ENCODE measurements around the gene KRTAP19-3. TPM values are rescaled to one million over a fixed set of nuclear protein-coding genes. Genes with fewer than 3 reads are reported as not detected.
"Not testable (repeated sequence)": the region's sequence is repeated elsewhere in the genome, so short reads cannot be mapped to it uniquely, and the experiment has no call there.

The KRTAP19-3 gene
- polyA plus RNA-seq (2012; ENCODE audit: low read depth, missing spikeins), result not detected

GRCh38 chr21:30491963-30492428 lies at the start of gene KRTAP19-3:
TSS of gene KRTAP19-3 (minus strand) at chr21:30492013. CDS start at chr21:30491957, 56 bp downstream.
- no peak for TF ChIP-seq POU2F2 (IDR thresholded peaks at IDR 0.05; ENCODE audit: low read depth, low read length)
- no peak for TF ChIP-seq POLR2AphosphoS5 (IDR thresholded peaks at IDR 0.05; ENCODE audit: low read depth, low read length)
- TF ChIP-seq TAF1 (IDR thresholded peaks at IDR 0.05; ENCODE audit: low read depth, low read length), result no peak
- TF ChIP-seq SPI1 (IDR thresholded peaks at IDR 0.05; ENCODE audit: low read depth, low read length), result no peak
- DNase-seq (ENCODE audit: insufficient read length, low spot score) (no peak), FAIRE-seq (no peak)

GRCh38 chr21:30518876-30519275 lies 27.1 kb upstream of the KRTAP19-3 start:
- no peak for FAIRE-seq
- TF ChIP-seq PAX5 (IDR thresholded peaks at IDR 0.05; ENCODE audit: insufficient read depth, low read length, severe bottlenecking) (no peak), TAF1 (IDR thresholded peaks at IDR 0.05; ENCODE audit: low read depth, low read length) (no peak), POLR2AphosphoS5 (IDR thresholded peaks at IDR 0.05; ENCODE audit: low read depth, low read length) (no peak), SPI1 (IDR thresholded peaks at IDR 0.05; ENCODE audit: low read depth, low read length) (no peak), POU2F2 (IDR thresholded peaks at IDR 0.05; ENCODE audit: low read depth, low read length) (no peak), POLR2A (IDR thresholded peaks at IDR 0.05; ENCODE audit: low read depth, low read length) (no peak)
- DNase-seq (ENCODE audit: insufficient read length, low spot score), result no peak

GRCh38 chr21:30515681-30516080 lies 23.9 kb upstream of the KRTAP19-3 start:
- DNase-seq (ENCODE audit: insufficient read length, low spot score), result no peak
- no peak for FAIRE-seq
- no peak for TF ChIP-seq POU2F2 (IDR thresholded peaks at IDR 0.05; ENCODE audit: low read depth, low read length)
- no peak for TF ChIP-seq POLR2A (IDR thresholded peaks at IDR 0.05; ENCODE audit: low read depth, low read length)
- no peak for TF ChIP-seq POLR2AphosphoS5 (IDR thresholded peaks at IDR 0.05; ENCODE audit: low read depth, low read length)
- no peak for TF ChIP-seq TAF1 (IDR thresholded peaks at IDR 0.05; ENCODE audit: low read depth, low read length)
- TF ChIP-seq SPI1 (IDR thresholded peaks at IDR 0.05; ENCODE audit: low read depth, low read length), result no peak
- TF ChIP-seq PAX5 (IDR thresholded peaks at IDR 0.05; ENCODE audit: insufficient read depth, low read length, severe bottlenecking), result no peak

GRCh38 chr21:30505621-30506205 lies 13.9 kb upstream of the KRTAP19-3 start:
- not testable (repeated sequence) for FAIRE-seq; DNase-seq (ENCODE audit: insufficient read length, low spot score)

- DNase-seq (ENCODE audit: insufficient read length, low spot score) (no peak), FAIRE-seq (no peak)
- TF ChIP-seq POLR2AphosphoS5 (IDR thresholded peaks at IDR 0.05; ENCODE audit: low read depth, low read length), result no peak
- TF ChIP-seq POLR2A (IDR thresholded peaks at IDR 0.05; ENCODE audit: low read depth, low read length), result no peak
- TF ChIP-seq PAX5 (IDR thresholded peaks at IDR 0.05; ENCODE audit: insufficient read depth, low read length, severe bottlenecking), result no peak
- no peak for TF ChIP-seq POU2F2 (IDR thresholded peaks at IDR 0.05; ENCODE audit: low read depth, low read length)
Observed at GRCh38 chr21:30502041-30502440, 10.2 kb upstream of the KRTAP19-3 start, which contains the start of gene KRTAP19-5. TSS of gene KRTAP19-5 (minus strand) at chr21:30502141. CDS start at chr21:30502090, 51 bp downstream.

- no peak for DNase-seq (ENCODE audit: insufficient read length, low spot score)
- no peak for FAIRE-seq
- TF ChIP-seq TAF1 (IDR thresholded peaks at IDR 0.05; ENCODE audit: low read depth, low read length), result no peak
Observed at GRCh38 chr21:30497065-30497464, 5.3 kb upstream of the KRTAP19-3 start, which contains the start of gene KRTAP19-4. TSS of gene KRTAP19-4 (minus strand) at chr21:30497165. CDS start at chr21:30497110, 55 bp downstream.

- no peak for TF ChIP-seq TAF1 (IDR thresholded peaks at IDR 0.05; ENCODE audit: low read depth, low read length)
- TF ChIP-seq PAX5 (IDR thresholded peaks at IDR 0.05; ENCODE audit: insufficient read depth, low read length, severe bottlenecking), result no peak
- no peak for TF ChIP-seq POLR2AphosphoS5 (IDR thresholded peaks at IDR 0.05; ENCODE audit: low read depth, low read length)
- TF ChIP-seq SPI1 (IDR thresholded peaks at IDR 0.05; ENCODE audit: low read depth, low read length), result no peak
- no peak for TF ChIP-seq POU2F2 (IDR thresholded peaks at IDR 0.05; ENCODE audit: low read depth, low read length)
- TF ChIP-seq POLR2A (IDR thresholded peaks at IDR 0.05; ENCODE audit: low read depth, low read length), result no peak
- no peak for DNase-seq (ENCODE audit: insufficient read length, low spot score)
- no peak for FAIRE-seq
Observed at GRCh38 chr21:30487336-30487735, 4.5 kb downstream of the KRTAP19-3 start, which contains the start of gene KRTAP19-2. TSS of gene KRTAP19-2 (minus strand) at chr21:30487436. CDS start at chr21:30487348, 88 bp downstream.

- DNase-seq (ENCODE audit: insufficient read length, low spot score) (no peak), FAIRE-seq (no peak)
- TF ChIP-seq SPI1 (IDR thresholded peaks at IDR 0.05; ENCODE audit: low read depth, low read length), result no peak
- no peak for TF ChIP-seq PAX5 (IDR thresholded peaks at IDR 0.05; ENCODE audit: insufficient read depth, low read length, severe bottlenecking)
- TF ChIP-seq POLR2AphosphoS5 (IDR thresholded peaks at IDR 0.05; ENCODE audit: low read depth, low read length), result no peak
Observed at GRCh38 chr21:30486180-30486579, 5.6 kb downstream of the KRTAP19-3 start.

GRCh38 chr21:30482130-30482529 lies 9.7 kb downstream of the KRTAP19-3 start:
- TF ChIP-seq POLR2AphosphoS5 (IDR thresholded peaks at IDR 0.05; ENCODE audit: low read depth, low read length) (no peak), SPI1 (IDR thresholded peaks at IDR 0.05; ENCODE audit: low read depth, low read length) (no peak), POLR2A (IDR thresholded peaks at IDR 0.05; ENCODE audit: low read depth, low read length) (no peak), PAX5 (IDR thresholded peaks at IDR 0.05; ENCODE audit: insufficient read depth, low read length, severe bottlenecking) (no peak), TAF1 (IDR thresholded peaks at IDR 0.05; ENCODE audit: low read depth, low read length) (no peak), POU2F2 (IDR thresholded peaks at IDR 0.05; ENCODE audit: low read depth, low read length) (no peak)
- DNase-seq (ENCODE audit: insufficient read length, low spot score) (no peak), FAIRE-seq (no peak)

- no peak for FAIRE-seq
- TF ChIP-seq TAF1 (IDR thresholded peaks at IDR 0.05; ENCODE audit: low read depth, low read length) (no peak), POU2F2 (IDR thresholded peaks at IDR 0.05; ENCODE audit: low read depth, low read length) (no peak), SPI1 (IDR thresholded peaks at IDR 0.05; ENCODE audit: low read depth, low read length) (no peak), POLR2A (IDR thresholded peaks at IDR 0.05; ENCODE audit: low read depth, low read length) (no peak), PAX5 (IDR thresholded peaks at IDR 0.05; ENCODE audit: insufficient read depth, low read length, severe bottlenecking) (no peak), POLR2AphosphoS5 (IDR thresholded peaks at IDR 0.05; ENCODE audit: low read depth, low read length) (no peak)
Observed at GRCh38 chr21:30480145-30480544, 11.7 kb downstream of the KRTAP19-3 start, which contains the start of gene KRTAP19-1. TSS of gene KRTAP19-1 (minus strand) at chr21:30480367. CDS start at chr21:30480317, 50 bp downstream.

More at GRCh38 chr21:30480145-30480544, 11.7 kb downstream of the KRTAP19-3 start, which contains the start of gene KRTAP19-1:
- DNase-seq (ENCODE audit: insufficient read length, low spot score), result no peak

All from GM12891 (cell line).